H1 (cell line): ENCODE measurements around the gene GOLGA7B. TPM values are rescaled to one million over a fixed set of nuclear protein-coding genes. Genes with fewer than 3 reads are reported as not detected.

Source experiments
- CTCF ChIA-PET: fragments of 300-600 bp; sonication (Branson Sonifier 250); formaldehyde crosslinking; loops from one replicate; lab custom pipeline; 2021; ENCODE audit not compliant: partially characterized antibody; lab: Charles Lee
- POLR2A ChIA-PET: fragments of 300-600 bp; sonication (Branson Sonifier 250); formaldehyde crosslinking; loops from one replicate; lab custom pipeline; 2021; ENCODE audit warnings: inconsistent platforms; ENCODE audit not compliant: partially characterized antibody; lab: Charles Lee
- DNase-seq, 2 experiments: peaks; one replicate each; pipeline versions ENCODE4 v3.0.0 to v3.0.0-alpha.2; 2010 to 2022; ENCODE audit warnings: low spot score in 2 of 2, low read depth in 1 of 2, mixed read lengths in 1 of 2
- FAIRE-seq: peaks from 2 replicates; lab custom pipeline; 2011; peaks lifted over from hg19 to GRCh38; lab: Jason Lieb, UNC
- H2AFZ ChIP-seq: 2 replicates; pipeline ENCODE4 v1.8.1; 2012; ENCODE audit warnings: low read length, inconsistent platforms
- H2AK5ac ChIP-seq: 2 replicates; pipeline ENCODE4 v1.6.1; 2013; ENCODE audit warnings: low read depth, low read length
- H2BK120ac ChIP-seq: replicated peaks from 2 replicates; pipeline ENCODE3; 2013; ENCODE audit warnings: low read depth, low read length, inconsistent platforms
- H2BK12ac ChIP-seq: 2 replicates; pipeline ENCODE4 v1.6.1; 2013; ENCODE audit warnings: low read depth, low read length
- H2BK15ac ChIP-seq: 2 replicates; pipeline ENCODE4 v1.6.1; 2013; ENCODE audit warnings: low read length
- H2BK20ac ChIP-seq: 2 replicates; pipeline ENCODE4 v1.6.1; 2013; ENCODE audit warnings: low read length
- H2BK5ac ChIP-seq: 2 replicates; pipeline ENCODE4 v1.6.1; 2013; ENCODE audit warnings: low read depth, low read length
- H3K14ac ChIP-seq: 2 replicates; pipeline ENCODE4 v1.6.1; 2013; ENCODE audit warnings: inconsistent platforms; ENCODE audit not compliant: insufficient read length
- H3K18ac ChIP-seq: 2 replicates; pipeline ENCODE4 v1.6.1; 2013; ENCODE audit warnings: low read length; ENCODE audit errors: extremely low read depth
- H3K23ac ChIP-seq: 2 replicates; pipeline ENCODE4 v1.6.1; 2013; ENCODE audit warnings: inconsistent platforms; ENCODE audit not compliant: insufficient read length
- H3K23me2 ChIP-seq: 2 replicates; pipeline ENCODE4 v1.6.1; 2013; ENCODE audit warnings: low read depth, low read length
- H3K27ac ChIP-seq: 2 replicates; pipeline ENCODE4 v1.6.1; 2011; ENCODE audit warnings: low read depth, low read length, inconsistent platforms
- H3K27me3 ChIP-seq, 4 experiments: replicated peaks in 1 of 4; 1 replicate in 1 of 4; 2 replicates in 3 of 4; pipeline versions ENCODE4 v1.6.1 to v1.8.1; 2011 to 2013; ENCODE audit warnings: low read length in 3 of 4, mild to moderate bottlenecking in 3 of 4, inconsistent platforms in 2 of 4, mixed read lengths in 2 of 4, moderate library complexity in 1 of 4; ENCODE audit not compliant: control insufficient read depth in 3 of 4, insufficient read depth in 3 of 4; ENCODE audit errors: extremely low read depth in 1 of 4
- H3K36me3 ChIP-seq, 4 experiments: 2 replicates each; pipeline versions ENCODE4 v1.6.1 to v1.8.1; 2011 to 2013; ENCODE audit warnings: mild to moderate bottlenecking in 4 of 4, low read length in 3 of 4, moderate library complexity in 2 of 4, control low read depth in 1 of 4, inconsistent platforms in 1 of 4; ENCODE audit not compliant: insufficient read depth in 4 of 4, control insufficient read depth in 2 of 4
- H3K4ac ChIP-seq: replicated peaks from 2 replicates; pipeline ENCODE3; 2013; ENCODE audit warnings: low read length, low read depth, mixed read lengths, inconsistent platforms; ENCODE audit not compliant: insufficient read length
- H3K4me1 ChIP-seq, 4 experiments: replicated peaks in 1 of 4; 1 replicate in 1 of 4; 2 replicates in 3 of 4; pipeline versions ENCODE4 v1.6.1 to v1.8.1; 2011 to 2013; ENCODE audit warnings: low read length in 3 of 4, inconsistent platforms in 2 of 4, mixed read lengths in 1 of 4; ENCODE audit not compliant: insufficient read depth in 4 of 4, control insufficient read depth in 3 of 4
- H3K4me2 ChIP-seq, 2 experiments: 2 replicates each; pipeline versions ENCODE4 v1.6.1 to v1.8.1; 2011 to 2013; ENCODE audit warnings: low read depth in 2 of 2, low read length in 2 of 2, control low read depth in 1 of 2, inconsistent platforms in 1 of 2, mild to moderate bottlenecking in 1 of 2; ENCODE audit not compliant: insufficient read depth in 1 of 2
- H3K4me3 ChIP-seq, 4 experiments: fragments of 200-600, 300-600 bp in 1 of 4; sonication (generic), shearing (Covaris generic), sonication (Bioruptor Twin) in 1 of 4; 2 replicates each; pipeline versions ENCODE4 v1.5.1 to v1.8.1; 2011 to 2016; ENCODE audit warnings: low read length in 4 of 4, low read depth in 3 of 4, control low read depth in 2 of 4, inconsistent platforms in 2 of 4, mild to moderate bottlenecking in 2 of 4, mixed read lengths in 1 of 4, moderate library complexity in 1 of 4; ENCODE audit not compliant: insufficient read depth in 2 of 4; ENCODE audit errors: extremely low read depth in 1 of 4
- H3K56ac ChIP-seq: replicated peaks from 2 replicates; pipeline ENCODE3; 2013; ENCODE audit warnings: low read depth, mild to moderate bottlenecking, mixed read lengths, low read length, inconsistent platforms; ENCODE audit not compliant: insufficient read length
- H3K79me1 ChIP-seq: 2 replicates; pipeline ENCODE4 v1.6.1; 2013; ENCODE audit warnings: low read depth, low read length, control low read depth
- H3K79me2 ChIP-seq, 2 experiments: 2 replicates each; pipeline versions ENCODE4 v1.6.1 to v1.8.1; 2012 to 2013; ENCODE audit warnings: low read length in 2 of 2, mild to moderate bottlenecking in 2 of 2, inconsistent platforms in 1 of 2; ENCODE audit not compliant: insufficient read depth in 2 of 2, control insufficient read depth in 1 of 2
- H3K9ac ChIP-seq, 4 experiments: replicated peaks in 1 of 4; 1 replicate in 1 of 4; 2 replicates in 3 of 4; pipeline versions ENCODE4 v1.6.1 to v1.8.1; 2011 to 2013; ENCODE audit warnings: low read depth in 3 of 4, low read length in 3 of 4, control low read depth in 2 of 4, mild to moderate bottlenecking in 2 of 4, moderate library complexity in 2 of 4, inconsistent platforms in 1 of 4; ENCODE audit errors: extremely low read depth in 1 of 4
- H3K9me3 ChIP-seq, 2 experiments: 2 replicates each; pipeline versions ENCODE4 v1.6.1 to v1.8.1; 2012 to 2013; ENCODE audit warnings: mild to moderate bottlenecking in 2 of 2, moderate library complexity in 2 of 2, control low read depth in 1 of 2, inconsistent platforms in 1 of 2, low read depth in 1 of 2, low read length in 1 of 2, mixed read lengths in 1 of 2; ENCODE audit not compliant: insufficient read depth in 2 of 2
- H4K20me1 ChIP-seq, 2 experiments: replicated peaks in 1 of 2; 2 replicates each; pipeline versions ENCODE3 to v1.8.1; 2011 to 2013; ENCODE audit warnings: inconsistent platforms in 2 of 2, low read length in 2 of 2, mild to moderate bottlenecking in 1 of 2; ENCODE audit not compliant: insufficient read depth in 2 of 2, control insufficient read depth in 1 of 2
- H4K5ac ChIP-seq: 2 replicates; pipeline ENCODE4 v1.6.1; 2013; ENCODE audit warnings: low read length, low read depth, mixed read lengths, inconsistent platforms; ENCODE audit not compliant: insufficient read length
- H4K8ac ChIP-seq: 2 replicates; pipeline ENCODE4 v1.8.0; 2013; ENCODE audit warnings: mild to moderate bottlenecking, moderate library complexity, low read length, inconsistent platforms; ENCODE audit not compliant: insufficient read depth; ENCODE audit errors: extremely low read depth
- H4K91ac ChIP-seq: replicated peaks from 2 replicates; pipeline ENCODE3; 2013; ENCODE audit warnings: low read length, mixed read lengths, inconsistent platforms; ENCODE audit not compliant: insufficient read length
- CEBPB ChIP-seq: IDR thresholded peaks from 2 replicates; pipeline ENCODE4 v1.6.1; 2012; ENCODE audit warnings: low read depth, low read length
- HDAC6 ChIP-seq: IDR thresholded peaks from one replicate; pipeline ENCODE4 v1.7.1; 2012; ENCODE audit warnings: low read depth, mild to moderate bottlenecking, inconsistent platforms, low read length, moderate library complexity
- WGBS, 2 experiments: shearing (Covaris generic) in 1 of 2; methylation state at CpG; one replicate each; pipeline versions ENCODE4 v1.1.6 to v1.1.7; 2013 to 2015; ENCODE audit warnings: low lambda C conversion rate in 2 of 2, mixed read lengths in 2 of 2, inconsistent platforms in 1 of 2, low coverage in 1 of 2, missing lambda C conversion rate in 1 of 2; ENCODE audit not compliant: insufficient replicate concordance in 2 of 2, insufficient coverage in 1 of 2, insufficient read length in 1 of 2; ENCODE audit errors: extremely low coverage in 1 of 2, missing lambda C conversion rate in 1 of 2; 5-methylcytosine and 5-hydroxymethylcytosine counted together
- polyA plus RNA-seq, 7 experiments: library from polyadenylated mRNA; depleted of rRNA in 3 of 7; stranded (reverse) in 5 of 7; unstranded in 2 of 7; fragments of >200 nt in 5 of 7; fragments of 200-250 nt in 2 of 7; gene quantifications; 1 replicate in 5 of 7; 2 replicates in 1 of 7; 4 replicates in 1 of 7; pipeline versions ENCODE4 v1.2.1 to v1.2.3, GENCODE V29; 2011 to 2013; ENCODE audit warnings: missing spikeins in 2 of 7, mixed read lengths in 2 of 7
- total RNA-seq: library from RNA; stranded (reverse); fragmentation: NEBNext Ultra II Directional; extraction: Animal tissue kit (Norgen Biotek cat#: 25700); gene quantifications from 2 replicates; pipeline ENCODE4 v1.2.1, GENCODE V29; 2021
- TF ChIP-seq, protein P1 (sequence below): IDR thresholded peaks from 2 replicates; pipeline ENCODE4 v1.6.1; 2011; ENCODE audit warnings: low read length, improper control_type of control experiment

Gene GOLGA7B
- total and polyA plus RNA-seq, 2 of the 8 experiments (the other 6 are each of a cell fraction or from before 2014, with no cell fraction given): 0.04 to 0.14 TPM

DNA sequence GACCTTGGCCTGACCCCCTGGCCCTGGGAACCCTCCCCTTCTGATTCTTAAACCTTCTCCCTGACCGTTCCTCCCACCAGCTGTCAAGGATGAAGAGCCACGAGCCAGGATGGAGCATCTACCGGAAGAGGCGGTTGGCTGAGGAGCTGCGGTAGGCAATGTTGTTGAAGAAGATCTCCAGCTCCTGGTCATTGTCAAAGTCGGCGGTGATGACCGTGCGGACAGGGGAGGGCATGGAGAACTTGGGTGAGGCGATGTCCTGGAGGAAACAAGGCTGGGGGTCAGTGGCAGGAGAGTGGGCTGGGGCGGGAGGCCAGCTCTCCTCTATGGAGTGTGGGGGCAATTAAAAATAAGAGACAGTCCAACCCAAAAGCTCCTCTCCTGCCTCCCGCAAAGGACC is 51.7 kb downstream of the GOLGA7B start:
- H2BK120ac ChIP-seq: no peak overlapping the region
- H3K27me3 ChIP-seq: no peaks in the 10 kb centered on the region; a peak in 1 of 7 replicates
- ChIA-PET CTCF (interaction anchor here (0.8 to 7.6 kb wide), 7 partner anchors 9 to 139 kb away, joined by 3 to 56 read pairs (median 4); partner anchors contain the start of gene CRTAC1), POLR2A (no interaction called here)
- no peak overlapping the region for H2BK15ac ChIP-seq
- no peak overlapping the region for H3K18ac ChIP-seq
- no peak overlapping the region for H4K91ac ChIP-seq
- DNase-seq (no peak), FAIRE-seq (no peak)
- H3K56ac ChIP-seq: no peak overlapping the region
- no peak overlapping the region for H2AK5ac ChIP-seq
- no peaks in the 10 kb centered on the region for H3K79me2 ChIP-seq
- TF ChIP-seq HDAC6: no peak
- TF ChIP-seq, protein P1, sequence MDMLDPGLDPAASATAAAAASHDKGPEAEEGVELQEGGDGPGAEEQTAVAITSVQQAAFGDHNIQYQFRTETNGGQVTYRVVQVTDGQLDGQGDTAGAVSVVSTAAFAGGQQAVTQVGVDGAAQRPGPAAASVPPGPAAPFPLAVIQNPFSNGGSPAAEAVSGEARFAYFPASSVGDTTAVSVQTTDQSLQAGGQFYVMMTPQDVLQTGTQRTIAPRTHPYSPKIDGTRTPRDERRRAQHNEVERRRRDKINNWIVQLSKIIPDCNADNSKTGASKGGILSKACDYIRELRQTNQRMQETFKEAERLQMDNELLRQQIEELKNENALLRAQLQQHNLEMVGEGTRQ: no peak
- no peak for TF ChIP-seq CEBPB
- no peak overlapping the region for H3K23ac ChIP-seq
- H2BK12ac ChIP-seq: no peak overlapping the region
- no peak overlapping the region for H3K4me2 ChIP-seq
- no peak overlapping the region for H4K8ac ChIP-seq
- H3K9ac ChIP-seq: no peak overlapping the region
- no peaks in the 10 kb centered on the region for H3K9me3 ChIP-seq
- no peak overlapping the region for H2BK5ac ChIP-seq
- 95% methylated on average over 12 of the region's 12 CpGs; no CpG with 5 or more reads in 1 of the 2 experiments for WGBS, 2 experiments
- H3K23me2 ChIP-seq: no peaks in the 10 kb centered on the region
- peaks cover 0 to 4% (median 1%) of the 10 kb centered on the region in 4 experiments; a peak in 3 of 7 replicates for H3K4me1 ChIP-seq
- H3K14ac ChIP-seq: no peak overlapping the region
- no peaks in the 10 kb centered on the region for H4K20me1 ChIP-seq
- H3K36me3 ChIP-seq: no peaks in the 10 kb centered on the region
- no peak overlapping the region for H3K4me3 ChIP-seq
- no peak overlapping the region for H3K4ac ChIP-seq
- H2BK20ac ChIP-seq: no peak overlapping the region
- no peaks in the 10 kb centered on the region for H3K79me1 ChIP-seq
- H2AFZ ChIP-seq: no peak overlapping the region
- H4K5ac ChIP-seq: no peak overlapping the region
- H3K27ac ChIP-seq: no peak overlapping the region
